GM18508 (cell line): ENCODE measurements around the gene ELN.

Source experiments
- ATAC-seq: cut with Tn5 transposase; IDR thresholded peaks from one replicate; pipeline ENCODE4 v1.9.1; 2021; ENCODE audit warnings: moderate number of reproducible peaks; ENCODE audit not compliant: insufficient read depth, unreplicated experiment

The ELN gene

DNA sequence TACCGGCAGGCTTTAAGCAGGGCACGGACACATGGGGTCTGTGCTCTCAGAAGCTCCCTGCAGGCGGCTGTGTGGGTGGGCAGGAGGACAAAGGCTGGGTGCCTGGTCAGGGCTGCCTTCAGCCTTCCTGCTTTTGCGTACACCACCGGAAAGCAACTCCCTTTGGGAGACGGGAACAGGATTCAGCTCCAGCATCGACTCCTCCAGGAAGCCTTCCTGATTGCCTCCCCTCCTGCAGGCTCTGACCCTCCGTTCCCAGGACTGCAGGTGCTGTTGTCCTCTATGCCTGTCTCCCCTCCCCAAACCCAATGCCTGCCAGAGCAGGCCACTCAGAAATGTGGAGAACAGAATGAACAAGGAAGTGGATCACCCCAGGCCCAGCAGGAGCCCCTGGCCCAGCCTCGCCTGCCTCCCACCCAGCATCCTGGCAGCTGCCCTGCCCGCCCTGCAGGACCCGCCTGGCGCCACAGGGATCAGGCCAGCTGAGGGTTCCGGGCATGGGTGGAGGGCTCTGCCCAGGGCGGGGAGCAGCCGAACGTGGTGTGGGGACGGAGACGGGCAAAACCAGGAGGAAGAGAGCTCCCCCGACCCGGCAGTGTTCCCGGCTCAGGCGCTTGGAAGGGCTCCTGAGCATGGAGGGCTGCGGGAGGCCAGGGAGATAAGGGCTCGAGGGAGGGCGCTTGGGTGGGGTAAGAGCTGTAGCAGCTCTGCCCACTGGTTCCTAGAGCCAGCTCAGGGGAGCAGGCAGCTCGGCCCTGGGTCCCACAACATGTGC lies 6.2 kb upstream of the ELN start:
- ATAC-seq = no peak

DNA sequence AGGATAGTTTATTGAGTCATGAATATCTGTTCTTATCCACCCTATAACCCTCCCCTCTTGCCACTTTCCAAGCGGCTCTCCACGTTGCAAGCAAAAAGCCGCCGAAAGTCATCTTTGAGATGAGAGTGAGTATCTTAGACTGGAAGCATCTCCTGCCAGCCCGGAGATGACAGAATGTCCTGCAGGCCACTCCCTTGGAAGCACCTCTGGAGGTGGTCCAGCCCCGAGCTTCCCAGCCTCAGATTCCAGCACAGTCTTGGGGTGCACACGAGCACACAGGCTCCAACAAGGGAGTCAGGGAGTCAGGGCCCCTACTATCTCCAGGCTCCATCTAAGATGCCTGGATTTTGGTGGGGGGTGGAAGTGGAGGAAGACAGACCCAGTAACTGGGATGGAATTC lies 5.5 kb upstream of the ELN start:
- no peak for ATAC-seq

DNA sequence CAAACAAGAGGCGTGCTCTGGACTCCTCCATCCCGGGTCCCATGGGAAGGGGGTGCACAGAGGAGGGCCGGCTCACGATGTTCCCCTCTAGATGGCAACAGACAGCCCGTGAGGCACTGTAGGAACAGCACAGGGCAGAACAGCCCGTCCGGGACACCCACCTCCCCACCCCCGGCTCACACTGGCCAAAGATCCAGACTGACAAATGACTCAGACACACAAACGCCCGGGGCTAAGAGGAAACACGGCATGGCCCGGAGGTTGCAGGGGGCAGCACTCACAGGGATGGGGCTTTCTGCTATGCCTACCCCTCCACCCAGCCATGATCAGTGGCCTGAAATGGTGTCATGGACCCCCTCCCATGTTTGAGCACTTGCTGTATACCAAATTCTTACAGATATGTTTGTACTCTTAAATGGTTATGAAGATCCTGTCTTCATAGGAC lies 4.9 kb upstream of the ELN start:
- no peak for ATAC-seq

DNA sequence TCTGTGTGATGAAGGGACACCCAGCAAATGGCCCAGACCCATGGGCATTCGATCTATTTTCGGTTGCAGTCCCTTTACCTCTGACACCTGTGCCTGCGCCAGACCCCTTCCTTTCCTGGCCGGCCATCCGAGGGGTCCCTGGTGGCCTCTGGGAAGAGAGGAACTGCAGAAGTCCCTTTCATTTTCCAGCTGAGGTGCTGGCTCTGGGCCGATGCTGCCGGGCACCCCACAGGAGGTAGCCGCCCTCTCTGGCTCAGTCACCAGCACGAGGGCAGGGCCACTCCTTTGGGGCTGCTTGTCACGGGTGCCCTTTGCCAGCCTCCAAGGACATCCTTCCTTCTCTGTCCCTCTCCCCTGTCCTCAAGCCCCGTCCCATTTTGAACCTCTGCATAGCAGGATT lies 4.2 kb upstream of the ELN start:
- no peak for ATAC-seq

DNA sequence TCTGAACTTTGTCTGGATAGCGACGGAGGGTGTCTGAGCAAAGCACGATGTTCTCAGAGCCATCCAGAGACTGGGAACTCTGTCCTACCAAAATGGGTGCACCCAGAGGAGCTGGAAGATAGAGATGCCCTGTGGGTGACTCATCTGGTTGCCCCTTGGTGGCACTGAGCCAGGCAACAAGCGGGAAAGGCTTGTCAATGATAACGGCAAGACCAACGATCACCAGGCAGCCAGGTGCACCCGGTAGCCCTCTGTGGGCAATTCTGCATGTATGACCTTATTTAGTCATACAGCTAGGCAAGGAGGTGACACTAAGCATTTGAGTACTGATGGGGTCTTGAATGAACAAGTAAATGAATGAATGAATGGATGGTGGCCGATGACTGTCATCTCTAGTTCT lies 2.8 kb upstream of the ELN start:
- no peak for ATAC-seq

DNA sequence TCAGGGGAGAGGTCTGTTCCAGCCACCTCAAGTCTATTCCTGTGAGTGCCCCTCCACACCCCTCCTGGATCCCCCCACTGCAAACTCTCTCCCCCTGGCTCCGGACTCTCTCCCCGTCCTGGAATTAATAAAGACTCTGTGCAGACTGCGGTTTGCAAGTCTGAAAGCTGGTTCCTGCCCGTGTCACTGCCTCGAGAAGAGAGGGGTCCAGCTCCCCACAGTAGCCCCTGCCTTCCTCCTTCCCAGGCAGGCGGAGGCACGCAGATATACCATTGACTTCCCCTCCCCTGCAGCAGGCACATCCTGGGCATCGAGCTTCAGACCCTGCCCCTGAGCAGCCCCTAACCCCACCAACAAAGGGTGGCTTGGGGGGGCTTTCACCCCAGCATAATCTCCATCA lies 2.2 kb upstream of the ELN start:
- no peak for ATAC-seq

DNA sequence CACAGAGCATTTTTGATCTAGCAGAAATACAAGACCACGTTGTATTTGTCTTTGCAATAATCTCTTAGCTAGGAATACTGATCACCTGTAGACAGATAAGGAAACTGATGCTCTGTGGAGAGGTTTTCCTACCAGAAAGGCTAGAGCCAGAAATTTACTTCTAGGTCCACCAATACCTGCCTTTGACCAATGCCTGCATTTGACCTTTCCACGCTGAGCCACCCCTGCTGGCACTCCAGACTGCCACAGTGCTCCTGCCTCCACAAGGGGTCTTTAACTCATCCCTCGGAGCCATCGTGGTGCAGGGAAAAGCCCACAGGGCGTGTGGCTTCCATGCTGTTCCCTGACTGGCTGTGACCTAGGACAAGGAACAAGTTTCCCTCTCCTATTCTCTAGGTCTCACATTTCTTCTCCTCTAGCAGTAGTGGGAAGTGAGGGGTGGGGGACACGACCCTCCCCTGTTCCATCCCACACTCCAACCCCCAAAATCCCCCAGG lies 1.5 kb upstream of the ELN start:
- no peak for ATAC-seq

DNA sequence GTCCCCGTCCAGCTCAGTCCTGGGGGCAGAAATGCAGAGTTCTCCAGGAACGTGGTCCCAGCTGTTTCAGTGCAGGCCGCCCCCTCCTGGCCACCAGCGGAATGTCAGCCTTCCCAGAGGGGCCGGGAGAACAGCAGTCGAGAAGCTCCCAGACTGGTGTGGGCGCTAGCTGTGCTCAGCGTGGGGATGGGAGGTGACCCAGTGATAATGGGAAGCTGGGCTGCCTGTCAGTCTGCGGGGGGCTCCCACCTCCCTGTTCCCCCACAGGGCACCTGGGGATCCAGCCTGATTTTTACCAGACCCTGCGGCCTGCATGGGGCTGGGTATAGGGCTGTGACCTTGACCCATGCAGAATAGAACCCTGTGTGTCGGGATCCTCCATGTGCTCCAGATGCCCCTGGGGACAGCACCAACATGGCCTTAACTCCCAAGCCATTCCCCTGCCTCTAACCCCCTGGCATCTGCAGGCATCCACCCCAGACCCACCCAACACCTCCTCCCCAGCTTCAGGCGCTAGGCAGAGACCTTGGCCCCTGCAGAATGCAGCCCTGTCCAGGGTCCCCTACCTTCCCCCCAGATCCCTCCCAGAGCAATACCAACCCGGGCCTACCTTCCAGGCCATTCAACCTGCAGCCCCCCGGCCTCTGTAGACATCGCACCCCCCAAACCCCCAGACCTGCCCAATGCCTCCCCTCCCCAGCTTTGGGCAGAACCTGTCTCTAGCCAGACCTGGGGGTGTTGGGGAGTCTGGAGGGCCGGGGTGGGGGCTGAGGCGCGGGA lies 880 bp upstream of the ELN start:
- no peak for ATAC-seq

DNA sequence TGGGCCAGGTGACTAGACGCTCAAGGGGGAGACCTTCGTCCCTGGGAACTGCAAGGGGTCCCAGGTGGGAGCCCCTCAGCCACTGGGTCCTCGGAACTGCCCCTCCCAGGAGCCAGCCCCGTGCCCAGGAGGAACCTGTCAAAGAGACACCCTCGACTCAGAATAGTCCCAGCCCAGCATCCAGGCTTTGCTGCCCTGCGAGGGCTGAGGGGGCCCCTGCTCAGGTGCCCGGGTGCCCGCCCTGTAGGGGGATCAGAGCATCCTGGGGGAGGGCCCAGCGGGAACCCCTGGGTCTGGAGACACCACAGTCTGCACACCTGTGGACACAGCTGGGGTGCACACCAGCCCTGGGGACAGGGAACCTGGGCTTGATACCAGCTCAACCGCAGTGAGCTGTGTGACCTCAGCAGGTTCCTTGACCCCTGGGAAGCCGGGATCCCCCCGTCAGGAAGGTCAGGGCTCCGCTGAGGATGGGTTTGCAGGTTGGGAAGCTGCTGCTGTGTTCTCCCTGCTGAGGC lies 407 bp downstream of the ELN start:
- ATAC-seq = no peak

DNA sequence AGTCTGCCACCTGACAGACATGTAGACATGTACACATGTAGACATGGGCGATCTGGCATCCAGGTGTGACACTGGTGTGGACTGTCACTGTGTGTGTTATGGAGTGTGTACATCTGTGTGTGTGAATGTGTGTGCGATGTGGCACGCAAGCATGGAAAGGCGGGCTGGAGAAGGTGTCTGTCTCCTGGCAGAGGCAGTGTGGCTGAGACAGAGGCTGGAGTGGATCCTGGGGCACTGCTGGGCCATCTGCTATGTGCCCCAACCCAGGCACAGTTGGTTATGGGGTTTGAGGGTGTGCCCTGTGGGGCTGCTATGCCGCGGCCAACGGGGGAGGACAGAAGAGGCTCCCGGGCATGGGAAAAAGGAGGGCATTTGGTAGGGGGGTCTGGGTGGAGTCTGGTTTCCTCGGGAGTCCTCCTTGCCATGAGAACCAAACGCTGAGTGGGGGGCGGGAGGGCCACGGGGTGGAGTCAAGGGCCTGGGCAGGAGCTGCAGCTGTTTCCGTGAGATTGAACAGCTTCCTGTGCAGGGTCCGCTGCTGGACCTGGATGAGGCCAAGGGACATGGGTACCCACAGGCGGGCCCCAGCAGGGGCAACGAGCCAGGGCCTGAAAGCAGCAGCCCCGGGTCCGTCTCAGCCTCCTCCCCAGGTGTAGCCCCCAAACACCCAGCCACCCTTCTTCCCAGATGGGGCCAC lies 1.3 kb downstream of the ELN start:
- ATAC-seq = no peak

DNA sequence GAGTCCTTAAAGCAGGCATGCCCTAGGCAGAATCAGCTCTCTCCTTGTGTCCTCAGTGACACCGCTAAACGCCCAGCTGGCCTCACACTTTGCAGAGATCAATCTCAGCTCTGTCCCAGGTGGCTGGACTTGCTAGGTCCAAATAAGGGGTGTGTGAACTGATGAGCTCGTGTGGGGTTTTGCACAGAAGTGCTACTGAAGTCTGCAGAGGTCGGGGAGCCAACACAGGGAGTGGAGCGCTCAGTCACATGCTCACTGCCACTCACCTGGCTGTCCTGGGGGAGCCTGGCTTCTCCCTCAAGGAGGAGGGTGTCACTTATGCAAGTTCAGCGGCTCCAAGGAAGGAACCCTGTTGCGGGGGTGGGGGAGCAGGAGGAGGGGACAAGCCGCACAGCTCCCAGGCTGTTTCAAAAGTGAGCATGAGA lies 2.0 kb downstream of the ELN start:
- no peak for ATAC-seq

DNA sequence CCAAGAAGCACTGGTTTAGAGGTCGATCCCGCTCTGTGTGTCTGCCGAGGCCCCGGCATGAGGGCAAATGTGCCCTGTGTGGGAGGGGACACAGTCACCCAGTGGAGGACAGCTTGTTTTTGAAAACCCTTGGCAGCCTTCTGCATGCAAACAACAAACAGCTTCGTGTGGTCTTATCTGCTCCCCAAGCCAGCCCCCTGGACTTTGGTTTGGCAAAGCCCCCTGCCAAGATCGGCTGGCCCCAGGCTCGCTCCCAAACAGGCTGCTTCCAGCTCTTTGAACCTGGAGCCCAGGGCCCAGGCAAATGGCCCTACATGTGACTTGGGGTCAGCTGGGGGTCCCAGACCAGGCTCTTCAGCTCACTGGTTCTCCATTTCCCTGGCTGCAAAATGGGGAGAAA lies 2.9 kb downstream of the ELN start:
- ATAC-seq = no peak

DNA sequence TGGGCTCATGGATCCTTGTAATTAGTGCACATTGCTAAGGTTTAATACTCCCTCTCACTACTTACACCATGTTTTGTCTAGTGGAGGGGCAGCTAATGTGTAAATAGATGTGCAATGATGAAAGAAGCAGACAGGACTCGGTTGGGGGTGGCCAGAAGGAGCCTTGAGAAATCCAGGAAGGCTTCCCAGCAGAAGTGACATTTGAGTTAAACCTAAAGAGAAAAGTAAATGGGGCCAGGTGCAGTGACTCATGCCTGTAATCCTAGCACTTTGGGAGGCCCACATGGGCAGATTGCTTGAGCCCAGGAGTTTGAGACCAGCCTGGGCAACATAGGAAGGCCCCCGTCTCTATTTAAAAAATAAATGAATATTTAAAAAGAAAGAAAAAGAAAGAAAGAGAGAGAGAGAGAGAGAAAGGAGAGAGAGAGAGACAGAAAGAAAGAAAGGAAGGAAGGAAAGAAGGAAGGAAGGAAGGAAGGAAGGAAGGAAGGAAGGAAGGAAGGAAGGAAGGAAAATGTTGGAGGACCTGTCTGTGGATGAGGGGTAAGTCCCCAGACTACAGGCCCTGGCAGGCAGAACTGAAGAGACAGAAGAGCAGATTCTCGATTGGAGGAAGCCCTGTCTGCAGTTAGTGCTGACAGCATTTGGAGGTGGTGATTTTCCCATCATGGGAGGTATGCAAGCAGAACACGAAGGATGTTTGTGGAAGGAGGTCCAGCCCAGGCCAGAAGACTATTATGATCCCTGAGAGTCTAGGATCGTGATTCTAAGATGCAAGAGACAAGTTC lies 3.6 kb downstream of the ELN start:
- no peak for ATAC-seq

DNA sequence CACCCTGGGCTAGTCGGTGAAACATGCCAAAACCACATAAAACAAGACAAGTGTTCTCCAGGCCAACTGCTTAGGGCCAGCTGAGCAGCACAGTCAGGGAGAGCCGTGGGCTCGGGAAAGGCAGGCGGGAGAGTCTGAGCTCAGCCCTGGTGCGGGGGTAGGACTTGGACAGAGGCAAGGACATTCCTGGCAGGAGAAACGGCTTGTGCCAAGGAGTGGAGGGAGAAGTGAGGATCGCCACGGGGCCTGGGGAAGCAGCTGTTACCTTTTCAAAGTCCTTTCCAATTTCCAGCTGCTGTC lies 4.2 kb downstream of the ELN start:
- ATAC-seq = no peak

DNA sequence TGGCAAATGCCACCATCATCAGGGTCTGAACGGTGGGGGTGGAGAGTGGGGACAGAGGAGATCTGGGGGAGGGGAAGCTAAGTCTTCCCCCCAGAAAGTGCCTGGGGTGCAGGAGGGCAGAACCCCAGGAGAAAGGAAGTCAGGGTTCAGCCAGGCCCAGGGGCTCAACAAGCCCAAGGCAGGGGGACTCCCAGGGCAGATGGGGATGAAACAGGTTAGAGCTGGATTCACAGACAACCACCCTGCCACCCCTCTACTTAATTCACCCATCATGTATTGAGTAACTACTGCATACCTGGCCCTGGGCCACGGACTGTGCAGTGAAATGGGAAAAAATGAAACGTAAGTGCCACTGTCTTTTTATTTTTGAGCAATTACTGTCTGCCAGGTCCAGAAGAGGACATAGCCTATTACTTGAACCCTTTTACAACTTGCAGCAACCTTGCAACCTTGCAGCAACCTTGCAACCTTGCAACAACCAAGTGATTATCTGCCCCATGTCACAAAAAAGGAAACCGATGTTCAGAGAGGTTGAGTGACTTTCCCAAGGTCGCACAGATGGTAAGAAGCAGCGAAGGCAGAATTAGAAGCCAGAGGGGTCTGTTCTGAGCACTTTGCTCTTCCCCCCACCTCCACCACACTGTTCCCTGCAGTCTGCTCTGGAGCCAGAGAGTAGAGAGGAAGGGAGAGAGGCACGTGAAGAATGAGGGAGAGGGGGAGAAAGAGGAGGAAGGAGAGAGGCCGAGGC lies 4.8 kb downstream of the ELN start:
- ATAC-seq = no peak

DNA sequence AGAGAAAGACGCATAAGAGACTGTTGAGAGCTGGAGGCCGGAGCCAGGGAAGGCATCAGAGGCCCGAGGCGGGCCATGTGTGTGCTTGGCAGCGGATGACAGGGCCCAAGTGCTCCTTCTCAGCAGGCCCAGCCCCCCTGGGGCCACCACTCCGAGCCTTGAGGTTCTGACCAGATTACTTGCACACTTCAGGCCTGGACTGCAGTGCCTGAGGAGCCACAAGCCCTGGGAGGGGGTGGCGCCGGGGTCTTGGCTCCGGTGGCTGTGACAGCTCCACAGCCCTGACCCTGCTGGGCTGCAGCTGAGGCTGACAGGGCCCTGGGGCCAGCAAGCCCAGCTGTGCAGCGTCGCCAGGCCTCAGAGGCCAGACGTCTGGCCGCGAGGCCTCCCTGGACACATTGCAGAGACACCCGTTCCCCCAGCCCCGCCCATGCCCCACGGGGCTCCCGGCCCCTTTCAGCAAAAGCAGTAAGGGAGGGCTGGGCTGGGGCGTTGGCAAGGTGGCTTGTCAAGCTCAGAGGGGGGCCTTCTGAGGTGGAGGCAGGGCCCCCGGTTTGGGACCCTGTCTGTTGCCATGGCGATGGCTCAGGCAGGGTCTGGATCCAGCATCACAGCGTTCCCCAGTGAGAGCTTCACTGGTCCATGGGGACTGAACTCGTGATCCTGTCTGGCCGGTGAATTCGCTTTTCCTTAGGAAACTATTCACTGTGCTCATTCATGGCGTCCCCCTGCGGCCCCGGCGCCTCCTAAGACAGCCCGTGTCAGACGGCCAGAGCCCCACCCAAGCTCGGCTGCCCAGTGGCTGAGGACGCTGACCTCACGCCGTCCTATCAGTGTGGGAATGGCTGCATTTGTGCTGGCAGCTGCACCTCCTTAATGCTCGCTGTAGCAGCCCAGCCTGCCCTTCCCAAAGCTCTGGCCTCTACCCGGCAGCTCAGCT lies 5.7 kb downstream of the ELN start:
- no peak for ATAC-seq

DNA sequence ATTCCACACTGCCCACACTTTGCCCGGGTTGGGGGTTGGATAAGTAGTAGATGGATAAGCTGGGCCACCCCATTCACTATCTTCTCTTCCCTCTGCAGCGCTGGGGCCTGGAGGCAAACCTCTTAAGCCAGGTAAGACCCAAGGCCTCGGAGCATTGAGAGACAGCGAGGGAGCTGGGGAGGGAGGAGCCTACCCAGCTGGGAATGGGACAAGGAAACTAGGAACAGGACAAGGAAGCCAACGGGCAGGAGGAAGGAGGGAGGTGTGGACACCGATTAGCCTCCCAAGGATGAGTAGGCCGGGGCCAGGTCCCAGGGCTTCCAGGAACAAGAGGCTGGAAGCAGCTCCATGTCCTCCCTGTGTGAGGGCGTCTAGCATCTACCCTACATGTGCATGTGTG lies 9.6 kb downstream of the ELN start:
- no peak for ATAC-seq

DNA sequence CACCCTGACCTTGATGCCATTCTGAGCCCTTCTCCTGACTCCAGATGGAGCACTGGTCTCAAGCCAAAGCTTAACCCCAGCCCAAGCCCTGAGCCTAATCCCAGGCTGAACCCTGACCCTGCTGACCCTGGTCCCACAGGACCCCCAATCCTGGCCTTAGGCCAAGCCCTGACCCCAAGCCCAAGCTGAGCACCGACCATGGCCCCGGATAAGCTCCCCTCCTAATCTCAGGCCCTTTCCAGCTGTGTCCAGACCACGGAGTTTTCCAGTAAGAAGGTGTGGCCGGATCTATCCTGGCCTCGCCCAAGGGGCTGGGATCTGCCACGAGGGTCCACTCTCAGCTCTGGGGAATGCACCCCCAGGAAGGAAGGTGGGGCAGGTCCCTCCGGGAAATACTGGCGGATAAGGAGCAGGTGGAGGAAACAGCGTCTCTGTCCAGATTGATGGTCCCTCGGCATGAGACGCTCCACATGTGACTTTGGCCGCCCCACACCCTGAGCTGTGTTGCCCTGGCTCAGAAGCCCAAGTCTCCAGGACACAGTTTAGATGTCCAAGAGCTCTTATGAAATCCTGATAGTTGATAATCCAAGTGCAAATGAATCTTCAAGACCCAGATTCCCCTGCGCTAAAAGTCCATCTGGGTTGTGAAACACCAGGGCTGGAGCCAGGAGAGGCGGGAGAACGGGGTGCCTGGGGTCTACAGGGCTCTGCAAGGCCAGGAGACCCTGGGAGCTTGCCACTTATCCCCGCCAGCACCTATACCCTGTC lies 10.4 kb downstream of the ELN start:
- ATAC-seq = no peak
